ENCODE results near the gene HES3.

Gene HES3

GRCh38 chr1:6294080-6294889 lies 50.3 kb downstream of the HES3 start:
- Histone ChIP-seq H3K27me3 (ENCODE audit: insufficient read depth, poor library complexity, severe bottlenecking) (no peaks in the 10 kb centered on the region), H3K4me3 (replicated peaks; ENCODE audit: insufficient read depth, low read length) (no peak overlapping the region), H3K27ac (replicated peaks) (no peak overlapping the region)
- DNase-seq (ENCODE audit: low read depth in 1 of 2, low spot score in 1 of 2): no peak
- TF ChIP-seq SPI1 (IDR thresholded peaks at IDR 0.05; ENCODE audit: borderline replicate concordance, low read depth) (no peak), POLR2AphosphoS5 (IDR thresholded peaks at IDR 0.05; ENCODE audit: low read depth) (no peak), GABPA (IDR thresholded peaks at IDR 0.05; ENCODE audit: low read depth) (no peak), CTCF (IDR thresholded peaks at IDR 0.05; ENCODE audit: insufficient read depth, low read length) (no peak), REST (IDR thresholded peaks at IDR 0.05; ENCODE audit: insufficient replicate concordance, low read depth) (no peak)

GRCh38 chr1:6294890-6295556 lies 51.0 kb downstream of the HES3 start:
- H3K27me3 ChIP-seq (ENCODE audit: insufficient read depth, poor library complexity, severe bottlenecking): no peaks in the 10 kb centered on the region

More at GRCh38 chr1:6294890-6295556, 51.0 kb downstream of the HES3 start:
- Histone ChIP-seq H3K4me3 (replicated peaks; ENCODE audit: insufficient read depth, low read length) (no peak overlapping the region), H3K27ac (replicated peaks) (no peak overlapping the region)
- no peak for DNase-seq (ENCODE audit: low read depth in 1 of 2, low spot score in 1 of 2)
- TF ChIP-seq SPI1 (IDR thresholded peaks at IDR 0.05; ENCODE audit: borderline replicate concordance, low read depth) (no peak), POLR2AphosphoS5 (IDR thresholded peaks at IDR 0.05; ENCODE audit: low read depth) (no peak), REST (IDR thresholded peaks at IDR 0.05; ENCODE audit: insufficient replicate concordance, low read depth) (no peak), CTCF (IDR thresholded peaks at IDR 0.05; ENCODE audit: insufficient read depth, low read length) (no peak), GABPA (IDR thresholded peaks at IDR 0.05; ENCODE audit: low read depth) (no peak)
